NB4 (cell line): ENCODE measurements around the gene SARNP.

Source experiments
- DNase-seq: peaks from one replicate; pipeline ENCODE4 v3.0.0; 2010; ENCODE audit warnings: low read depth
- H3K4me3 ChIP-seq: one replicate; pipeline ENCODE4 v1.5.1; 2011; ENCODE audit warnings: mild to moderate bottlenecking, low read depth, low read length, moderate library complexity
- MYC ChIP-seq: IDR thresholded peaks from 2 replicates; pipeline ENCODE4 v1.6.1; 2011; ENCODE audit warnings: low read depth, low read length
- POLR2A ChIP-seq: IDR thresholded peaks from 2 replicates; pipeline ENCODE4 v1.6.1; 2011; ENCODE audit warnings: mild to moderate bottlenecking; ENCODE audit not compliant: insufficient read length; ENCODE audit errors: extremely low read depth
- TF ChIP-seq, protein P1 (sequence below): IDR thresholded peaks from one replicate; pipeline ENCODE4 v1.5.1; 2012; ENCODE audit warnings: low read depth, low read length
- TF ChIP-seq, protein P2 (sequence below): IDR thresholded peaks from 2 replicates; pipeline ENCODE4 v1.6.1; 2011; ENCODE audit warnings: low read depth, low read length

Gene SARNP

DNA sequence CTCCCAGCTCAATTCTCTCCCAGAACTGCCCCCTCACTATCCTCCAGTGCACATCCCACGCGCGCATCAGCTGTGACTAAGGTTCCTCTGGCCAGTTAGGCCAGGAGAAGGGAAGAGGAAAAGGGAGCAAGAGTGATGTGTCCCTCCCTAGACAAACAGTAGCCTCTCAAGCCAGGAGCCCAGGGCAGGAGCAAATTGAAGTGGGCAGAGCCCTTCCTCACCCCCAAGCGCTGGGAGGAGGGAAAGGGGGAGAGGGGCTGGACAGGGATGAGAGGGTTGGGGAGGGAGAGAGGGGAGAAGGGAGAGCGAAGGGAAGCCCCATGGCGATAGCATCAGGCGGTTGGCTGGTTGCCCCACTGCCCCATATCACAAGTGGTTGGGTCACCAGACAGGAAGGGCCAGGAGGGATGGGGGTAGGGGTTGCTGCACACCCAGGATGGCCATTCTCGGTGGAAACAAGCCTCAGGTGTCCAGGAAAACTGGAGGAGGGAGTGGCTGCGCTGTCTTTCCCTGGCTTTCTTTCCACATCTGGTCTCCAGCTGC lies 89.8 kb downstream of the SARNP start:
- peak; percentile 51 for DNase-seq
- TF ChIP-seq, protein P1, sequence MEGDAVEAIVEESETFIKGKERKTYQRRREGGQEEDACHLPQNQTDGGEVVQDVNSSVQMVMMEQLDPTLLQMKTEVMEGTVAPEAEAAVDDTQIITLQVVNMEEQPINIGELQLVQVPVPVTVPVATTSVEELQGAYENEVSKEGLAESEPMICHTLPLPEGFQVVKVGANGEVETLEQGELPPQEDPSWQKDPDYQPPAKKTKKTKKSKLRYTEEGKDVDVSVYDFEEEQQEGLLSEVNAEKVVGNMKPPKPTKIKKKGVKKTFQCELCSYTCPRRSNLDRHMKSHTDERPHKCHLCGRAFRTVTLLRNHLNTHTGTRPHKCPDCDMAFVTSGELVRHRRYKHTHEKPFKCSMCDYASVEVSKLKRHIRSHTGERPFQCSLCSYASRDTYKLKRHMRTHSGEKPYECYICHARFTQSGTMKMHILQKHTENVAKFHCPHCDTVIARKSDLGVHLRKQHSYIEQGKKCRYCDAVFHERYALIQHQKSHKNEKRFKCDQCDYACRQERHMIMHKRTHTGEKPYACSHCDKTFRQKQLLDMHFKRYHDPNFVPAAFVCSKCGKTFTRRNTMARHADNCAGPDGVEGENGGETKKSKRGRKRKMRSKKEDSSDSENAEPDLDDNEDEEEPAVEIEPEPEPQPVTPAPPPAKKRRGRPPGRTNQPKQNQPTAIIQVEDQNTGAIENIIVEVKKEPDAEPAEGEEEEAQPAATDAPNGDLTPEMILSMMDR: no peak
- TF ChIP-seq, protein P2, sequence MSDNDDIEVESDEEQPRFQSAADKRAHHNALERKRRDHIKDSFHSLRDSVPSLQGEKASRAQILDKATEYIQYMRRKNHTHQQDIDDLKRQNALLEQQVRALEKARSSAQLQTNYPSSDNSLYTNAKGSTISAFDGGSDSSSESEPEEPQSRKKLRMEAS: no peak
- TF ChIP-seq POLR2A (no peak), MYC (no peak)
- H3K4me3 ChIP-seq: peak overlapping the region; percentile 67

DNA sequence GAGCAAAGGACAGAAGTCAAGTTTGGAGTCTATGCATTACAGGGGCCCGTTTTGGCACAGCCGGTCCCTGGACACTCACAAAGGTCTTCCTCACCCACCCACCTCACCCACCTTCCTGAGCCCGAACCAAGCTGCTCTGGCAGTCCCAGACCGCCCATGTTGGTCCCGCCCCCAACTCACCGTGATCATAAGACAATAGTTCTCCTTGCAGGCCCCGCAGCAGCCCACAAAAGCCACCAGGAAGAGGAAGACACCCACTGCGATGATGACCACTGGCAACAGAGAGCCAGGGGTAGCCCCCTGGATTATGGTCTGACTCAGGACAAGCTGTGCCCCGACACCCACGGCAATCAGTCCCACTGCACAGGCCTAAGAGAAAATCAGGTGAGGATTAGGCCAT lies 90.6 kb downstream of the SARNP start:
- DNase-seq: peak; percentile 46
- H3K4me3 ChIP-seq: peak overlapping the region; percentile 67
- TF ChIP-seq POLR2A: no peak
- TF ChIP-seq, protein P1: no peak
- TF ChIP-seq, protein P2: no peak
- TF ChIP-seq MYC: no peak

DNA sequence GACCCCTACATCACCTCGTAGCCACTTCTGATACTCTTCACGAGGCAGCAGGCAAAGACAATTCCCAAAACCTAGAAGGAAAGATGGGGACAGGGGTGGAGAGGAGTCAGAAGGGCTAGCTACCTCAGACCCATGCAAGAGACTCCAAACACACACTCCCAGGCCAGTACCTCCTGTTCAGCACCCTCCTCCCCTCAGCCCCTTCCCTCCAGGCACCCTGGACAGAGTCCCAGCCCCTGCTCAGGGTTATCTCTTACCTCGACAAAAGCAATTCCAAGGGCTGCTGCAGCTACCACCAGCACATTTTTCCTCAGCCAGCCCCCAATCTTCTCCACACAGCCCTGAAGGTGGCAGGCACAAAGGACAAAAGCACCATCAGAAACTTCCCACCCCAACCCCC lies 92.0 kb downstream of the SARNP start:
- no peak overlapping the region for H3K4me3 ChIP-seq
- DNase-seq: no peak
- TF ChIP-seq POLR2A (no peak), MYC (no peak)
- TF ChIP-seq, protein P2: no peak
- TF ChIP-seq, protein P1: no peak

DNA sequence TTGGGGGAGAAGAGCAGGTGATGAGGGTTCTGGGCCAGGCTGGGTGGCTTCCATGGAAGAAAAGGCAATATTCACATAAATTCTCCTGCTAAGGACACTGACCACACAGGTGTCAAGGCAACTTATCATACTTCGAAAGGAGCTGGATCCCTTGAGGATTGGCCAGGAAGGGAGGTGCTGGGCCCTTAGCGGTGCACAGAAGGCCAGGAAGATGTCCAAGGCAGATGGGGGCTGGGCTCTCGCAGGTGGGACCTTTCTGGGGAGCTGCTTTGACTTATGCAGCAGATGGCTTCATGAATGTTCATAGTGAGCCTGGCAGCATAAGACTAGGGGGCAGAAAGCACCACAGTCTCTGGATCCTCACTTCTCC lies 92.6 kb downstream of the SARNP start:
- H3K4me3 ChIP-seq: no peak overlapping the region
- no peak for DNase-seq
- no peak for TF ChIP-seq MYC
- no peak for TF ChIP-seq POLR2A
- TF ChIP-seq, protein P1: no peak
- TF ChIP-seq, protein P2: no peak

DNA sequence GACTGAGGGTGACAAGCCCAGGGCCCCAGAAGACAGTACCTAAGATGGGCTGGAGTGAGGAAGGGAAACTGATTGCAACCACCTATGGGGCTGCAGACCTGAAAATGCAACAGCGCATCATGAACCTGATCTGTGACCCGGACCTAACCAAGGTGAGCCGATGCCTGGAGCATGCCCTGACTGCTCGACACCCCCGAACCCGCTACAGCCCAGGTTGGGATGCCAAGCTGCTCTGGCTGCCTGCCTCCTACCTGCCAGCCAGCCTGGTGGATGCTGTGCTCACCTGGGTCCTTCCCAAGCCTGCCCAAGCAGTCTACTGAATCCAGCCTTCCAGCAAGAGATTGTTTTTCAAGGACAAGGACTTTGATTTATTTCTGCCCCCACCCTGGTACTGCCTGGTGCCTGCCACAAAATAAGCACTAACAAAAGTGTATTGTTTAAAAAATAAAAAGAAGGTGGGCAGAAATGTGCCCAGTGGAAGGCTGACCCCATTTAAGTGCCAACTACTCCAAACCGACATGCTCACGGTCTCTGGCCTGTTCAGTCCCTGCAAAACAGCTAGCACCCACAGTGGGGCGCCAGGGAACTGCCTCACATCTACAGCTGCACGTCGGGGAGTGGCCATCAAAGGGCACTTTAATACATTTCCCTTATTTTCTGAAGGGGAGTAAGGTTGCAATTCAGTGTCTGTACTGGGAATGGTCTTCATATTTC lies 93.1 kb downstream of the SARNP start:
- H3K4me3 ChIP-seq: no peak overlapping the region
- TF ChIP-seq, protein P2: peak; percentile 6; the same call in 1 of the 2 replicates
- TF ChIP-seq POLR2A (no peak), MYC (no peak)
- TF ChIP-seq, protein P1: peak; percentile 88
- peak; percentile 84 for DNase-seq
